Coronary artery (tissue), 2 donors: ENCODE results near the gene RASAL1.

Experiments used
- DNase-seq: peaks from one replicate; pipeline ENCODE4 v3.0.0-alpha.2; 2017; ENCODE audit warnings: low spot score
- H3K27ac ChIP-seq, 2 donors: fragments of 200-600 bp; sonication (generic); one replicate each; pipeline ENCODE4 v1.5.1; 2016 to 2019
- H3K4me3 ChIP-seq: fragments of 200-600 bp; sonication (generic); 2 replicates; pipeline ENCODE4 v1.5.1; 2016; ENCODE audit warnings: mild to moderate bottlenecking, moderate library complexity
- TF ChIP-seq, protein P1 (sequence below): fragments of 200-600 bp; sonication (generic); IDR thresholded peaks from one replicate; pipeline ENCODE4 v1.5.1; 2019; ENCODE audit warnings: antibody characterized with exemption

The RASAL1 gene

GRCh38 chr12:113179023-113179422 lies 43.5 kb upstream of the RASAL1 start:
- TF ChIP-seq, protein P1, sequence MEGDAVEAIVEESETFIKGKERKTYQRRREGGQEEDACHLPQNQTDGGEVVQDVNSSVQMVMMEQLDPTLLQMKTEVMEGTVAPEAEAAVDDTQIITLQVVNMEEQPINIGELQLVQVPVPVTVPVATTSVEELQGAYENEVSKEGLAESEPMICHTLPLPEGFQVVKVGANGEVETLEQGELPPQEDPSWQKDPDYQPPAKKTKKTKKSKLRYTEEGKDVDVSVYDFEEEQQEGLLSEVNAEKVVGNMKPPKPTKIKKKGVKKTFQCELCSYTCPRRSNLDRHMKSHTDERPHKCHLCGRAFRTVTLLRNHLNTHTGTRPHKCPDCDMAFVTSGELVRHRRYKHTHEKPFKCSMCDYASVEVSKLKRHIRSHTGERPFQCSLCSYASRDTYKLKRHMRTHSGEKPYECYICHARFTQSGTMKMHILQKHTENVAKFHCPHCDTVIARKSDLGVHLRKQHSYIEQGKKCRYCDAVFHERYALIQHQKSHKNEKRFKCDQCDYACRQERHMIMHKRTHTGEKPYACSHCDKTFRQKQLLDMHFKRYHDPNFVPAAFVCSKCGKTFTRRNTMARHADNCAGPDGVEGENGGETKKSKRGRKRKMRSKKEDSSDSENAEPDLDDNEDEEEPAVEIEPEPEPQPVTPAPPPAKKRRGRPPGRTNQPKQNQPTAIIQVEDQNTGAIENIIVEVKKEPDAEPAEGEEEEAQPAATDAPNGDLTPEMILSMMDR = no peak
- Histone ChIP-seq H3K4me3 (no peak overlapping the region), H3K27ac (no peak overlapping the region)
- no peak for DNase-seq

DNA sequence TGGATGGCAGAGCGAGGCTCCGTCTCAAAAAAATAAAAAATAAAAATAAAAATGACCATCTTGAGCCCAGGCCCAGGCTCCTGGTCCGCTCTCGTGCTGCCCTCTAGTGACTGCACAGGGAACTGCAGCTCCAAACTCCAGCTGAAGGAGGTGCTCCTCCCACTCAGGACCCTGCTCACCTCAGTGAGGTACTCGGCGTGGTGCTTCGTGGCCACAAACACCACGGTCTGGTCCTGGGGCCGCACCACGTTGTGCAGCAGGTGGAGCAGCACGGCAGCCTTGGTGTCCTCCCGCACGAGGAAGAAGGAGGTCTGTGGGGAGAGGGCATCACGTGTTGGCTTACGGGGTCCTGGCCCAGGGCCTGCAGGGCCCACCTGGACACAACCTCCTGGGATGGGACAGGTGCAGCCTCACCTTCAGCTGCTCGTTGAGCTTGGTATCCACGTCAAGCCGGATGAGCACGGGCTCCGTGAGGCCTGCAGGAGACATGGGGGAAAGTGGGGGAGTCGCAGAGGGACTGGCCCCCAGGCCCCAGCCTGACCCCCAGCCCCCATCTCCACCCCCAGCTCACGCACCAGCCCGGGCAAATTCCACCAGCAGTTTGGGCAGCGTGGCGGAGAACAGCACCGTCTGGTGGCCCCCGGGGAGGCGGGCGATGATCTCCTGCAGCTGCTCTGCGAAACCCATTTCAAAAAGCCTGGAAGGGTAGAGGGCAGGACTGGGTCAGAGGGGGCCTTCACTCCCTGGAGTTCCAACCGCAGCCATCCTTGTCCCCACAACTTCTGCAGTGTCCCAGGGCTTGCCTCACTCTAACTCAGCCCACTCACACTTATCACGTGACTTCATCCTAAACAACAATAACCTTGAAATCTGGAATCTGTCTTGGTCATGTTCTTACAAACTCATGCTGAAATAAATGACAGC lies 39.2 kb upstream of the RASAL1 start:
- TF ChIP-seq, protein P1 = peak; percentile 98
- no peak for DNase-seq
- no peak overlapping the region for H3K4me3 ChIP-seq
- no peak overlapping the region for H3K27ac ChIP-seq

- DNase-seq = no peak
- TF ChIP-seq, protein P1 = no peak
- Histone ChIP-seq H3K27ac (no peak overlapping the region), H3K4me3 (no peak overlapping the region)
These were observed 37.6 kb upstream of the RASAL1 start for GRCh38 chr12:113173081-113173698.

GRCh38 chr12:113172185-113172584 lies 36.6 kb upstream of the RASAL1 start:
- no peak for DNase-seq
- H3K27ac ChIP-seq = no peak overlapping the region
- H3K4me3 ChIP-seq = no peak overlapping the region
- TF ChIP-seq, protein P1 = no peak

DNA sequence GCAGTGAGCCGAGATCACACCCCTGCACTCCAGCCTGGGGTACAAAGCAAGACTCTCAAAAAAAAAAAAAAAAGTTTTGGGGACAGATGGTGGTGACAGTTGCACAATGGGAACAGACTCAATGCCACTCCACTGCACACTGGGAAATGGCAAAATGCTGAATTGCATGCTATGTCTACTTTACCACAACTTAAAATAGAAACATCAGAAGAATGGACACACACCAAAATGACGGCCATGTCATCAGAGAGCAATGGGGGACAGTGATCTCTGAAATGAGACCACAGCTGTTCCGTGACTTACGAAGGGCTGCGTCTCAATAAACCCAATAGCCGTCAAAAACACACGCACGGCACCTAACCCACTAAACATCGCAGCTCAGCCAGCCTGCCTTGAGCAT lies 36.0 kb upstream of the RASAL1 start:
- Histone ChIP-seq H3K4me3 (no peak overlapping the region), H3K27ac (no peak overlapping the region)
- DNase-seq = no peak
- TF ChIP-seq, protein P1 = no peak

DNA sequence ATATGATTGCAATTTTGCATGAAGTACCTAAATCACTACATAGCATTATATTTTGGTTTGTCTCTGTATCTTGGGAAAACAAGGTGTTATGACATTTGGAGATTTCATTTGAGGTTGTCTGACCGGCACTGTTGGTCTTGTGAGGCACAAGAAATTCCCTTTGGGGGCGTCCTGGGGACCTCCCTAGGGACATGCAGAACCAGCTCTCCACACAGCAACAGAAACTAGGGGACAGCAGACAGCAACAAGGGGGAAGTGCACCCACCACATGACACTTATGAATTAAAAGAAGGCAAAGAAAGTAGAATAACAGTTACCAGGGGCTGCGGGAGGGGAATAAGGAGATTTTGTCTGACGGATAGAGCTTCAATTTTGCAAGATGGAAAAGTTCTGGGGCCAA lies 35.4 kb upstream of the RASAL1 start:
- TF ChIP-seq, protein P1 = no peak
- H3K27ac ChIP-seq = no peak overlapping the region
- no peak overlapping the region for H3K4me3 ChIP-seq
- no peak for DNase-seq
